ENCODE results near the gene CREG1. TPM values are rescaled to one million over a fixed set of nuclear protein-coding genes. Genes with fewer than 3 reads are reported as not detected.

CREG1 gene
- total RNA-seq, 1 donor: 34.1 TPM

DNA sequence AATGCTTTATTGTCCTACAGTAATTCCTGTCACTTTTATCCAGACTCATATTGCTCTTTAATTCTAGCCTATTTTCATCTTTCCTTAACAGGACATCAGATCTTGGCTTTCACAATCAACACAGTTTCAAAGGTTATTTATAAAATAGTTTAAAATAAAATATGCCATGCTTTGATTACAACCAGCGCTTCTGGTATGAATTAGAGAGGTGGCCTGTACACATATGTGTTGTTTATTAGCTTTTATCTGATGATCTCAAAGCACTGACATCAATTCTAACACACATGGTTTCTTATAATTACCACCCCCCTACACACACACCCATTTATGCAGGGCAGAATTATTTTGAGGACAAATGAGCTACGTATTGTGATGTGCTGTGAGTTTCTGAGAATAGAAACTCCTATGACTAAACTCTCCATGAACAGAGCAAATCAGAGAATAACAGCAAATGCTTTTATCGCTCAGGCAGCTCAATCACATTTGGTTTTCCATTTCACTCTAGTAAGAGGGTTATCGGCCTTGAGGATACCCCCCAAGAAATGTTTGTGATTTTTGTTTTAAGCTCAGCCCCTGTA lies 53.2 kb downstream of the CREG1 start:
- no peak overlapping the region for H3K4me3 ChIP-seq (ENCODE audit: low read depth, low read length)
- DNase-seq (ENCODE audit: low read depth): no peak
- TF ChIP-seq, protein P1, sequence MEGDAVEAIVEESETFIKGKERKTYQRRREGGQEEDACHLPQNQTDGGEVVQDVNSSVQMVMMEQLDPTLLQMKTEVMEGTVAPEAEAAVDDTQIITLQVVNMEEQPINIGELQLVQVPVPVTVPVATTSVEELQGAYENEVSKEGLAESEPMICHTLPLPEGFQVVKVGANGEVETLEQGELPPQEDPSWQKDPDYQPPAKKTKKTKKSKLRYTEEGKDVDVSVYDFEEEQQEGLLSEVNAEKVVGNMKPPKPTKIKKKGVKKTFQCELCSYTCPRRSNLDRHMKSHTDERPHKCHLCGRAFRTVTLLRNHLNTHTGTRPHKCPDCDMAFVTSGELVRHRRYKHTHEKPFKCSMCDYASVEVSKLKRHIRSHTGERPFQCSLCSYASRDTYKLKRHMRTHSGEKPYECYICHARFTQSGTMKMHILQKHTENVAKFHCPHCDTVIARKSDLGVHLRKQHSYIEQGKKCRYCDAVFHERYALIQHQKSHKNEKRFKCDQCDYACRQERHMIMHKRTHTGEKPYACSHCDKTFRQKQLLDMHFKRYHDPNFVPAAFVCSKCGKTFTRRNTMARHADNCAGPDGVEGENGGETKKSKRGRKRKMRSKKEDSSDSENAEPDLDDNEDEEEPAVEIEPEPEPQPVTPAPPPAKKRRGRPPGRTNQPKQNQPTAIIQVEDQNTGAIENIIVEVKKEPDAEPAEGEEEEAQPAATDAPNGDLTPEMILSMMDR (IDR thresholded peaks at IDR 0.05; ENCODE audit: insufficient read depth, low read depth, low read length): no peak

DNA sequence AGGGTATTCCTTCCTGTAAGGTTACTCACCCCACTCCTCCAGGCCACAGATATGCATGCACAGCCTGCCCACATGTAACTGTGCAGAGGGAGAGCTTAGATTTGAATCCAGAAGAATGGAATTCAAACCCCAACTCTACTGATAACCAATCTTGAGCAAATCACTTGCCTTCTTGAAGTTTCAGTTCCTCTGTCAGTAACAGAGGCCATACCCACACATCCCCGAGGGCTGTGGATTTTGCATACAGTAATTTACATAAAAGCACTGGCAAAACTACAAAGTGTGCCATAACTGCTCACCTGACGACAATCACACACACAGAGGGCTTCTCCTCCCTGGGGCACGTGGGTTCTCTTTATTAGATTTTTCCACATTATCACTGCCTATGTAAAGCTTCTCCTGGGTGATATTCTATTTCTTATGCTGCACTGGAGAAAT lies 53.9 kb downstream of the CREG1 start:
- no peak for DNase-seq (ENCODE audit: low read depth)
- TF ChIP-seq, protein P1 (IDR thresholded peaks at IDR 0.05; ENCODE audit: insufficient read depth, low read depth, low read length): no peak
- H3K4me3 ChIP-seq (ENCODE audit: low read depth, low read length): no peak overlapping the region

DNA sequence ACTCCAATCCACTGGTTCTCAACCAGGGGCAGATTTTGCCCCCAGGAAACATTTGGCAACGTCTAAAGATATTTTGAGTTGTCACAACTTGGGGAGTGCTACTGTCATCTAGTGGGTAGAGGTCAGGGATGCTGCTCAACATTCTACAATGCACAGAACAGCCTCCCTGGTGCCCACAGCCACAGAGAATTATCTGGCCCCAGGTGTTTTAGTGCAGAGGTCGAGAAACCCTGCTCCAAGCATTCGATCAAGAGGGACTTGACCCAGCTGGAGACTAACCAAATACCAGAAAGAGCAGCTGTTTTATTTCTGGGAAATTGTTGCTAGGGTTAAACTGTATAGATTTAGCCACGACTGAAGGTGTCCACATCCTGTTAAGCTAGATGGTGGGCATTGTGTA lies 54.5 kb downstream of the CREG1 start:
- no peak overlapping the region for H3K4me3 ChIP-seq (ENCODE audit: low read depth, low read length)
- DNase-seq (ENCODE audit: low read depth): no peak
- TF ChIP-seq, protein P1 (IDR thresholded peaks at IDR 0.05; ENCODE audit: insufficient read depth, low read depth, low read length): no peak

DNA sequence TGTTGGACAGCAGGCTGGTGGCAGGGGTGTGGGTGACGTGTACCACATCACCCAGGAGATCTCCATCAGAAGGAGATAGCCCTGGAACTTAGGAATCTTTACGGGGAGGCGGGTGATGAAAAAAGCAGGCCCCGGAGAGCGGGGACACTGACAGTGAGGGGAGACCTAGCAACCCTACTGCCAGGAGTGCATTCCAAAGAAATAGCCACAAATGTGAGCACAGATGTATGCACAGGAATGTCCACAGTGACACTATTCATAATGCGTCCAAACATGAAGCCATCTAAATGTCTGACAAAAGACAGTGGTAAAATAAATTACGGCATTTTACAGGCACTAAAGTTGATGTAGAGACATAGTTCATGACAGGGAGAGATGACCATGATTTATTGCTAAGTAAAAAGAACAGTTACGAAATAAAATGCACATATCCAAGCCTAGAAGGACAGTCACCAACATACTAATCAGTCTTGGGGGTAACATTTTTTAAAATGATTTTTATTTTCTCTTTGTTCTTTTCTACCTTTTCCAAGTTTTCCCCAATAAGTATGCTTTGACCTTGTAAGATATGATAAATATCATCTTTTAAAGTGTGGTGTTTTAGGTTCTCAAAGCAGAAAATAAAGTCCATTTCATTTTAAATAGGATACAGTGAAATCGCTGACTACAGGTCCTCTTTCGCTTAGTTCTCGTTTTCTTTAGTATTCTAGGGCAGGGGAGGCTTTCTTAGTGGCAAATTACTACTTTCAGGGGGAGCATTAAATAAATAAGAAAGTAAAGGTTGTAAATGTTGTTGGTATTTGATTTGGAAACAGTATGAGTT lies 56.6 kb downstream of the CREG1 start:
- no peak for DNase-seq (ENCODE audit: low read depth)
- TF ChIP-seq, protein P1 (IDR thresholded peaks at IDR 0.05; ENCODE audit: insufficient read depth, low read depth, low read length): no peak
- no peak overlapping the region for H3K4me3 ChIP-seq (ENCODE audit: low read depth, low read length)

DNA sequence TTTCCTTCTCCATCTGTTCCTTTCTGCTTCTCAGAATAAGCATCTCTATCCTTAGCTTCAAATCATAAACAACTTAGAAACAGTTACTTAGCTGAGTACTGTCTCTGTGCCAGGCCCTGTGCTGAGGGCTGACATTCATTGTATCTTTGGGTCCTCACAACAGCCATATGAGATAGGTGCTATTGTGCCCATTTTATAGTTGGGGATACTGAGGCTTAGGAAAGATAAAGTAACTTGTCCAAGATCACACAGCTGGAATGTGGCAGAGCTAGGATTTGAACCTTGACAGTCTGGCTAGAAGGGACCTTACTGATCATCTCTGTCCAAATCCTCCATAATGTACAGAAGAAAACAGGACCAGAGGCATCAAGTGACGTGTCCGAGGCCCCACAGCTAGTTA lies 60.2 kb downstream of the CREG1 start:
- TF ChIP-seq, protein P1 (IDR thresholded peaks at IDR 0.05; ENCODE audit: insufficient read depth, low read depth, low read length): no peak
- no peak for DNase-seq (ENCODE audit: low read depth)
- H3K4me3 ChIP-seq (ENCODE audit: low read depth, low read length): no peak overlapping the region

DNA sequence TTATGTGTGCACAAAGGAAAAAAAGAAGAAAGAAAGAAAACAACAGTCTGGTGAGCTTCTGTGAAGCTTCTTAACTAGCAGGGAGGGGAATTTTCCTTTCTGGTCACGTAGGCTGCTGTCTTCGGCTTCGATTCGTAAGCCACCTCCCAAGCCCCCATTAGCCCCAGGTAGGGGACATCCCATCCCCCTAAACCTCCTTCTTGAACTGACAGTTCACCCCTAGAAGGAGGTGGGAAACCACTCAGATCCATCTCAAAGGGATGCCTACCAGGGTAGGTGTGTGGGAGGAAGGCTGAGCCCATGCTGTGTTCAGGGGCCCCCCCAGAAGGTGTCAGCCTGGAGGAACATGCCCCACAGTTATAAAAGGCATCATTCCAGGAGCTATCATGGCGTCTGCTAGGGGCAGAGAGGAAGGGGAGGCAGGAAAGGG lies 61.1 kb downstream of the CREG1 start:
- TF ChIP-seq, protein P1 (IDR thresholded peaks at IDR 0.05; ENCODE audit: insufficient read depth, low read depth, low read length): no peak
- no peak overlapping the region for H3K4me3 ChIP-seq (ENCODE audit: low read depth, low read length)
- no peak for DNase-seq (ENCODE audit: low read depth)
